Sigmoid colon (tissue), 7 donors: ENCODE data around the gene MEIOB. TPM values are rescaled to one million over a fixed set of nuclear protein-coding genes. Genes with fewer than 3 reads are reported as not detected.

Source experiments
- DNase-seq: peaks from one replicate; pipeline ENCODE4 v3.0.0-alpha.2; 2019
- H3K27ac ChIP-seq, 4 donors: fragments of 200-600 bp; sonication (generic); one replicate each; pipeline ENCODE4 v1.5.1; 2016 to 2019; ENCODE audit warnings: mild to moderate bottlenecking in 1 of 4
- H3K27me3 ChIP-seq, 3 donors: fragments of 200-600 bp; sonication (generic); one replicate each; pipeline ENCODE4 v1.5.1; 2019; ENCODE audit warnings: mild to moderate bottlenecking in 1 of 3
- H3K36me3 ChIP-seq, 4 donors: fragments of 200-600 bp; sonication (generic); one replicate each; pipeline ENCODE4 v1.5.1; 2016 to 2019
- H3K4me1 ChIP-seq, 4 donors: fragments of 200-600 bp; sonication (generic); one replicate each; pipeline ENCODE4 v1.5.1; 2017 to 2019
- H3K4me3 ChIP-seq, 4 donors: fragments of 200-600 bp; sonication (generic); one replicate each; pipeline ENCODE4 v1.5.1; 2017 to 2019; ENCODE audit warnings: mild to moderate bottlenecking in 2 of 4, moderate library complexity in 1 of 4
- H3K9me3 ChIP-seq, 4 donors: fragments of 200-600 bp in 3 of 4; sonication (generic) in 3 of 4; one replicate each; pipeline versions ENCODE4 v1.5.1 to v1.6.1; 2013 to 2019
- EP300 ChIP-seq, 4 donors: sonication (generic); formaldehyde crosslinking; IDR thresholded peaks; one replicate each; pipeline ENCODE4 v1.6.1; 2017; ENCODE audit warnings: antibody characterized with exemption in 4 of 4
- POLR2A ChIP-seq, 2 donors: fragments of 450-650 bp; IDR thresholded peaks; one replicate each; pipeline ENCODE4 v1.6.1; 2016; ENCODE audit warnings: antibody characterized with exemption in 2 of 2, mild to moderate bottlenecking in 2 of 2, moderate library complexity in 2 of 2
- POLR2AphosphoS5 ChIP-seq, 4 donors: sonication (generic); formaldehyde crosslinking; IDR thresholded peaks; one replicate each; pipeline ENCODE4 v1.6.1; 2017; ENCODE audit warnings: antibody characterized with exemption in 4 of 4
- WGBS, 2 donors: extraction: QIAGEN DNeasy Blood & Tissue Kit; methylation state at CpG; one replicate each; pipeline ENCODE4 v1.1.7; 2013; 5-methylcytosine and 5-hydroxymethylcytosine counted together
- intact Hi-C: fragments of 100-400 bp; cut with DNase I; formaldehyde crosslinking; loops from one replicate; pipeline ENCODE4 v1.15.1; 2023
- polyA plus RNA-seq, 3 donors: library from polyadenylated mRNA; stranded (reverse); fragments of 200-250 nt; gene quantifications; one replicate each; pipeline ENCODE4 v1.2.3, GENCODE V29; 2013
- total RNA-seq, 4 donors: library from RNA; depleted of rRNA; stranded (reverse); fragments of >200 nt; gene quantifications; one replicate each; pipeline ENCODE4 v1.1.0, GENCODE V29; 2016
- TF ChIP-seq, protein P1 (sequence below), 4 experiments: fragments of 450-650 bp in 3 of 4; fragments of 200-600 bp in 1 of 4; IDR thresholded peaks; one replicate each; pipeline ENCODE4 v1.5.1; 2016 to 2019; ENCODE audit warnings: antibody characterized with exemption in 4 of 4, mild to moderate bottlenecking in 3 of 4, moderate library complexity in 2 of 4
- donor health status: healthy with polysubstance abuse.
- donor health status: Bipolar disorder and iron deficiency.
- donor health status: healthy.

Gene MEIOB
- total and polyA plus RNA-seq, 7 donors, result 0.10 TPM; not detected in 6

- Histone ChIP-seq H3K27me3 (no peaks in the 10 kb centered on the region), H3K4me3 (no peak overlapping the region), H3K4me1 (peaks cover 0 to 18% (median 16%) of the 10 kb centered on the region in 4 donors), H3K27ac (no peak overlapping the region), H3K9me3 (no peaks in the 10 kb centered on the region), H3K36me3 (peaks cover 38 to 77% (median 50%) of the 10 kb centered on the region in 4 donors)
- DNase-seq, result no peak
- TF ChIP-seq EP300 (IDR thresholded peaks at IDR 0.05), result no peak
- TF ChIP-seq POLR2A (IDR thresholded peaks at IDR 0.05), result no peak
- TF ChIP-seq, protein P1, sequence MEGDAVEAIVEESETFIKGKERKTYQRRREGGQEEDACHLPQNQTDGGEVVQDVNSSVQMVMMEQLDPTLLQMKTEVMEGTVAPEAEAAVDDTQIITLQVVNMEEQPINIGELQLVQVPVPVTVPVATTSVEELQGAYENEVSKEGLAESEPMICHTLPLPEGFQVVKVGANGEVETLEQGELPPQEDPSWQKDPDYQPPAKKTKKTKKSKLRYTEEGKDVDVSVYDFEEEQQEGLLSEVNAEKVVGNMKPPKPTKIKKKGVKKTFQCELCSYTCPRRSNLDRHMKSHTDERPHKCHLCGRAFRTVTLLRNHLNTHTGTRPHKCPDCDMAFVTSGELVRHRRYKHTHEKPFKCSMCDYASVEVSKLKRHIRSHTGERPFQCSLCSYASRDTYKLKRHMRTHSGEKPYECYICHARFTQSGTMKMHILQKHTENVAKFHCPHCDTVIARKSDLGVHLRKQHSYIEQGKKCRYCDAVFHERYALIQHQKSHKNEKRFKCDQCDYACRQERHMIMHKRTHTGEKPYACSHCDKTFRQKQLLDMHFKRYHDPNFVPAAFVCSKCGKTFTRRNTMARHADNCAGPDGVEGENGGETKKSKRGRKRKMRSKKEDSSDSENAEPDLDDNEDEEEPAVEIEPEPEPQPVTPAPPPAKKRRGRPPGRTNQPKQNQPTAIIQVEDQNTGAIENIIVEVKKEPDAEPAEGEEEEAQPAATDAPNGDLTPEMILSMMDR (IDR thresholded peaks at IDR 0.05), result no peak
- TF ChIP-seq POLR2AphosphoS5 (IDR thresholded peaks at IDR 0.05), result no peak
- 84 to 90% methylated on average over 25 of the region's 25 CpGs for WGBS, 2 donors
- intact Hi-C loops, result no loop called here
Observed at GRCh38 chr16:1820096-1820945, 51.6 kb downstream of the MEIOB start.

DNA sequence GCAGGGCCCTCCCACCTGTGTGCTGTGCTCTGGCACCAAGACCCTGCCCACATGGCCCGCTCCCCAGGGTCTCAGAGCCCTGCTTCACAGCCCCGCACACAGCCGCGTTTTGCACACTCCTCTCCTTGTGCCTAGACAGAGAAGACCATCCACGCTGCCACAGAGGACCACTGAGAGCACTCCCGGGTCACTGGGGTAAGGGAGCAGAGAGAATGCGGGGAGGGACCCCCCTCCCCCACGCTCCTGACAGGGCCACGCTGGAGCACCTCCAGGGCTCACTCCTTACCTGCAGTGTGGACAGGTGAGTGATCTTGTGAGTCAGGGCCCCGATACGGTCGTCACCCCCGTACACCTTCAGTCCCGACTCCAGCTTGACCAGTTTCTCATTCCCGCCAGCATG, 52.4 kb downstream of the MEIOB start:
- peaks cover 0 to 11% (median 9%) of the 10 kb centered on the region in 4 donors for H3K4me1 ChIP-seq
- intact Hi-C loops, result no loop called here
- 95 to 97% methylated on average over 15 of the region's 15 CpGs for WGBS, 2 donors

DNA sequence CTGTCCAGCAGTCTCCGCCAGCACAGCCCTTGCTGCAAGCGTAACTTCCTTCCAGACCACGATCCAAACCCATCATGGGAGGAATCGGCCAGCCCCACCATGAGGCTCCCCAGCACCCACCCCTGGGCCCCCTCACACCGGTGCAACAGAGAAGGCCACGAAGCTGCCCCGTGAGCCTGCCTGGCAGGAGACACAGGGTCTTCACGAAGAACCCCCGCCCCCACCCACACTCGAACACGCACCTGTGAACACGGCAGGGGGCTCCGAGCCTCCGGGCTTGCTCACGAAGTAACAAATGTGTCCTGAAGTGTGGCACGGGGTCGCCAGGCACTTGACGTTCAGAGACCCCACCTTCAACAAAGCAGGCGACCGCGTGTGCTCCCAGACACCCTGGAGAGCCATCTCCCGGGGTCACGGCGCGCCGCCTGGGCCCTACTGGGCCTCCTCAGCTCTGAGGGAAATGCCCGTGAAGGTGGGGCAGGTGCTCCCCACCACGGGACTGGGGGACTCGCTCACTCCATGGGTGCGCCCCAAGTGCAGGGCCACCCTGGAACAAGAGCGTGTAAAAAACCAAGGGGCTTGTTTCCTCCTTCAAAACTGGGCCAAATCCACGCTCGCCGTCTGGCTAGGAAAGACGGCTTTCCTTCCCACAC, 53.0 kb downstream of the MEIOB start:
- no peak overlapping the region for H3K4me3 ChIP-seq
- H3K36me3 ChIP-seq, result peaks cover 42 to 89% (median 51%) of the 10 kb centered on the region in 4 donors
- no peaks in the 10 kb centered on the region for H3K27me3 ChIP-seq
- DNase-seq, result no peak
- H3K9me3 ChIP-seq, result no peaks in the 10 kb centered on the region
- WGBS, 2 donors, result 96 to 97% methylated on average over 35 of the region's 35 CpGs
- no peak for TF ChIP-seq POLR2AphosphoS5 (IDR thresholded peaks at IDR 0.05)
- TF ChIP-seq EP300 (IDR thresholded peaks at IDR 0.05), result no peak
- TF ChIP-seq, protein P1 (IDR thresholded peaks at IDR 0.05), result no peak
- TF ChIP-seq POLR2A (IDR thresholded peaks at IDR 0.05), result no peak
- H3K4me1 ChIP-seq, result peaks cover 0 to 5% (median 4%) of the 10 kb centered on the region in 4 donors
- no peak overlapping the region for H3K27ac ChIP-seq
- intact Hi-C loops, result no loop called here

More for the DNA sequence above, 52.4 kb downstream of the MEIOB start:
- Histone ChIP-seq H3K27ac (no peak overlapping the region), H3K9me3 (no peaks in the 10 kb centered on the region), H3K27me3 (no peaks in the 10 kb centered on the region), H3K4me3 (no peak overlapping the region), H3K36me3 (peaks cover 42 to 84% (median 51%) of the 10 kb centered on the region in 4 donors)
- DNase-seq, result no peak
- TF ChIP-seq, protein P1 (IDR thresholded peaks at IDR 0.05), result no peak
- TF ChIP-seq POLR2A (IDR thresholded peaks at IDR 0.05) (no peak), EP300 (IDR thresholded peaks at IDR 0.05) (no peak), POLR2AphosphoS5 (IDR thresholded peaks at IDR 0.05) (no peak)

DNA sequence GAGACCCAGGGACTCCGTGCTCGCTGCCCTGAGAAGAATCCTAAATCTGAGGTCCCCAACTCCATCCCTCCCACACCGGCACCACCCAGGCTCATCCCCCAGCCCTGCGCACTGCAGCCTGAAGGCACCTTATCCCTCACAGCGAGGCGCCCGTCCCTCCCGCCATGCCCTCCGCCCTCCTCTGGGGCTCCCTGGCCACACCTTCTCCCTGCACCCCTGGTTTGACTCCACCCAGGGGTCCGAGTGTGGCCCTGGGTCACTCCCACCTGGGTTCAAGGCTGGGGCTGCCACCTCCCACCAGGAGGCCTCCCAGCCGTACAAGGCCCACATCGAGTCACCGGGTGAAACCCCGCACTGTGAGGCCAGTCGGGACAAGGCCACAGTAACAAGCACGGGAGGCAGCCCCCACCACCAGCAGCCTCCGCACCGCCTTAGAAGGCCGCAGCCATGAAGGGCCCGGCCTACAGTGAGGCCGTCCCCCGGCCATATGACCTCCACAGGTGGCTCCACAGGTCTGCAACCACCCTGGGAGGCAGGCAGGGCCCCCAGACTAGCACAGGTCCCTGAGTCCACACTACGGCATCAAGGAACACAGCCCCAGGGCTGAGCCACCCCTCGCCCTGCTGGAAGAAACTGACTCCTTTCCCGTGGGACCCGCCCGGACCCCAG, 53.6 kb downstream of the MEIOB start:
- Histone ChIP-seq H3K36me3 (peaks cover 42 to 92% (median 51%) of the 10 kb centered on the region in 4 donors), H3K27me3 (no peaks in the 10 kb centered on the region), H3K4me3 (no peak overlapping the region), H3K4me1 (no peaks in the 10 kb centered on the region), H3K27ac (no peak overlapping the region), H3K9me3 (no peaks in the 10 kb centered on the region)
- 95 to 97% methylated on average over 27 of the region's 27 CpGs for WGBS, 2 donors
- no peak for TF ChIP-seq POLR2A (IDR thresholded peaks at IDR 0.05)
- TF ChIP-seq EP300 (IDR thresholded peaks at IDR 0.05), result no peak
- TF ChIP-seq POLR2AphosphoS5 (IDR thresholded peaks at IDR 0.05), result no peak
- TF ChIP-seq, protein P1 (IDR thresholded peaks at IDR 0.05), result no peak
- intact Hi-C loops, result no loop called here
- no peak for DNase-seq
